Stomach (tissue), 4 donors: Measurements from ENCODE around the gene POU3F1.

Source experiments
- EP300 ChIP-seq: sonication (generic); formaldehyde crosslinking; IDR thresholded peaks from one replicate; pipeline ENCODE4 v1.6.1; 2017; ENCODE audit warnings: antibody characterized with exemption
- POLR2A ChIP-seq, 4 donors: fragments of 450-650 bp; IDR thresholded peaks; one replicate each; pipeline ENCODE4 v1.6.1; 2016; ENCODE audit warnings: antibody characterized with exemption in 4 of 4, control low read depth in 2 of 4, mild to moderate bottlenecking in 1 of 4, moderate library complexity in 1 of 4
- POLR2AphosphoS5 ChIP-seq, 3 donors: sonication (generic); formaldehyde crosslinking; IDR thresholded peaks; one replicate each; pipeline ENCODE4 v1.6.1; 2016; ENCODE audit warnings: antibody characterized with exemption in 3 of 3
- TF ChIP-seq, protein P1 (sequence below), 7 experiments: fragments of 450-650 bp in 4 of 7; fragments of 200-600 bp in 3 of 7; sonication (generic) in 3 of 7; IDR thresholded peaks; one replicate each; pipeline ENCODE4 v1.5.1; 2016 to 2019; ENCODE audit warnings: antibody characterized with exemption in 7 of 7, control low read depth in 2 of 7, mild to moderate bottlenecking in 1 of 7

DNA sequence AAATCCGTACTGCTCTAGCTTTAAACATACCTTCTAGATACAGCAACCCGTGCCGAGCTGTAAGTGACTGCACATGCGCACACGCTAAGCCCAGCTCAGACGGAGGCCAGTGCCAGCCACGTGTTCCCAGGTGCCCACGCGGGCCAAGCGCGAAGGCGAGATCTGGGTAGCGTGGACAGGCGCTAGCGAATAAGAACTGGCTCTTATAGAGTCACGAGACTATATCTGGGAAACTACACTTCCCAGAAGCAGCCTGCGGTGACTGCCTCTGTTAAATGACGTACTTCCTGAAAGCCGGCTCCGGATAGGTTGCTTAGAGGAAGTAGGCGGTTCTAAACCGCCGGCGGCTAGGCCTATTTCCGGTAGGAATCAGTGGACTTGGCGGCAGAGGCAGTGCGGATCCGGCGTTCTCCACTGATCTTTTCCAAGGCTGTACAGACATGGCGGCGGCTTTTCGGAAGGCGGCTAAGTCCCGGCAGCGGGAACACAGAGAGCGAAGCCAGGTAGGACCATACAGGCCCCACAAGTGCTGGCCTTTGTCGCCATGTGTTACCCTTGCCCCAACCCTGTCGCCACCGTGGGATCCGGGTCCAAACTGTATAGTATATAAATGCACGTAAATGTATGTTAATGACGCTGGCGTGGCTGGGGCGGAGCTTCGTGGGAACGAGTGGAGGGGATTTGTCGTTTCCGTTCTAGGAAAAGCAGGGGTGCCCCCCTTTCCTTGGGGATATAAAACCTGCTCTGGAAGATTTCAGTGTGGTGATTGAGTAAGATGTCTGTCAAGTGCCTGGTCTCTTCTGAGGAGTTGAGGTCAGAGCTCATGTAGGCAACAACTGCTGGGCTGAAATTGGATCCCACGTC, 34.0 kb downstream of the POU3F1 start, which contains the start of gene UTP11:
- TF ChIP-seq, protein P1, sequence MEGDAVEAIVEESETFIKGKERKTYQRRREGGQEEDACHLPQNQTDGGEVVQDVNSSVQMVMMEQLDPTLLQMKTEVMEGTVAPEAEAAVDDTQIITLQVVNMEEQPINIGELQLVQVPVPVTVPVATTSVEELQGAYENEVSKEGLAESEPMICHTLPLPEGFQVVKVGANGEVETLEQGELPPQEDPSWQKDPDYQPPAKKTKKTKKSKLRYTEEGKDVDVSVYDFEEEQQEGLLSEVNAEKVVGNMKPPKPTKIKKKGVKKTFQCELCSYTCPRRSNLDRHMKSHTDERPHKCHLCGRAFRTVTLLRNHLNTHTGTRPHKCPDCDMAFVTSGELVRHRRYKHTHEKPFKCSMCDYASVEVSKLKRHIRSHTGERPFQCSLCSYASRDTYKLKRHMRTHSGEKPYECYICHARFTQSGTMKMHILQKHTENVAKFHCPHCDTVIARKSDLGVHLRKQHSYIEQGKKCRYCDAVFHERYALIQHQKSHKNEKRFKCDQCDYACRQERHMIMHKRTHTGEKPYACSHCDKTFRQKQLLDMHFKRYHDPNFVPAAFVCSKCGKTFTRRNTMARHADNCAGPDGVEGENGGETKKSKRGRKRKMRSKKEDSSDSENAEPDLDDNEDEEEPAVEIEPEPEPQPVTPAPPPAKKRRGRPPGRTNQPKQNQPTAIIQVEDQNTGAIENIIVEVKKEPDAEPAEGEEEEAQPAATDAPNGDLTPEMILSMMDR (IDR thresholded peaks at IDR 0.05): no peak
- peak; percentile 61 to 89 (median 81) for TF ChIP-seq POLR2AphosphoS5 (IDR thresholded peaks at IDR 0.05)
- TF ChIP-seq EP300: no peak
- peak in 2 of 4 donors; percentile 30 to 43 for TF ChIP-seq POLR2A (IDR thresholded peaks at IDR 0.05)
